Measurements from ENCODE around the gene DNMT3A. TPM values are rescaled to one million over a fixed set of nuclear protein-coding genes. Genes with fewer than 3 reads are reported as not detected.

The DNMT3A gene
- total RNA-seq, 1 experiment from 2014 or later: 12.2 TPM

GRCh38 chr2:25316101-25316500 lies 25.6 kb downstream of the DNMT3A start:
- peaks cover 11% of the 10 kb centered on the region for H3K4me1 ChIP-seq (ENCODE audit: insufficient read depth, low read length)
- no peaks in the 10 kb centered on the region for H3K9me3 ChIP-seq (ENCODE audit: low read length)
- H3K27me3 ChIP-seq (ENCODE audit: low read length): no peaks in the 10 kb centered on the region
- intact Hi-C loops (cut with micrococcal nuclease): no loop called here
- H3K4me2 ChIP-seq (ENCODE audit: low read length): no peak overlapping the region
- H3K79me2 ChIP-seq (ENCODE audit: low read length): no peaks in the 10 kb centered on the region
- ChIA-PET POLR2A (ENCODE audit: unreplicated experiment) (no interaction called here), CTCF (no interaction called here)
- no peaks in the 10 kb centered on the region for H4K20me1 ChIP-seq (ENCODE audit: low read length)
- H3F3A ChIP-seq (ENCODE audit: low read length, unreplicated experiment): no peaks in the 10 kb centered on the region
- ATAC-seq: no peak
- H3K36me3 ChIP-seq (ENCODE audit: low read depth, low read length): no peaks in the 10 kb centered on the region
- BruUV-seq (replicated peaks): no TSS peak
- no peak overlapping the region for H2AFZ ChIP-seq (ENCODE audit: low read length)
- no peak overlapping the region for H3K9ac ChIP-seq (ENCODE audit: low read length)
- H3K9me2 ChIP-seq (replicated peaks; ENCODE audit: low read length): no peaks in the 10 kb centered on the region
- no peak overlapping the region for H3K27ac ChIP-seq (ENCODE audit: low read length)
- no peak for DNase-seq
- TF ChIP-seq, protein P1, sequence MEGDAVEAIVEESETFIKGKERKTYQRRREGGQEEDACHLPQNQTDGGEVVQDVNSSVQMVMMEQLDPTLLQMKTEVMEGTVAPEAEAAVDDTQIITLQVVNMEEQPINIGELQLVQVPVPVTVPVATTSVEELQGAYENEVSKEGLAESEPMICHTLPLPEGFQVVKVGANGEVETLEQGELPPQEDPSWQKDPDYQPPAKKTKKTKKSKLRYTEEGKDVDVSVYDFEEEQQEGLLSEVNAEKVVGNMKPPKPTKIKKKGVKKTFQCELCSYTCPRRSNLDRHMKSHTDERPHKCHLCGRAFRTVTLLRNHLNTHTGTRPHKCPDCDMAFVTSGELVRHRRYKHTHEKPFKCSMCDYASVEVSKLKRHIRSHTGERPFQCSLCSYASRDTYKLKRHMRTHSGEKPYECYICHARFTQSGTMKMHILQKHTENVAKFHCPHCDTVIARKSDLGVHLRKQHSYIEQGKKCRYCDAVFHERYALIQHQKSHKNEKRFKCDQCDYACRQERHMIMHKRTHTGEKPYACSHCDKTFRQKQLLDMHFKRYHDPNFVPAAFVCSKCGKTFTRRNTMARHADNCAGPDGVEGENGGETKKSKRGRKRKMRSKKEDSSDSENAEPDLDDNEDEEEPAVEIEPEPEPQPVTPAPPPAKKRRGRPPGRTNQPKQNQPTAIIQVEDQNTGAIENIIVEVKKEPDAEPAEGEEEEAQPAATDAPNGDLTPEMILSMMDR (conservative IDR thresholded peaks at IDR 0.05; ENCODE audit: low read depth, low read length): no peak
- TF ChIP-seq EZH2 (IDR thresholded peaks at IDR 0.05; ENCODE audit: low read length, unreplicated experiment) (no peak), EZH2phosphoT487 (IDR thresholded peaks at IDR 0.05; ENCODE audit: borderline replicate concordance, low read length) (no peak)
- no peak overlapping the region for H3K4me3 ChIP-seq (ENCODE audit: low read length)

DNA sequence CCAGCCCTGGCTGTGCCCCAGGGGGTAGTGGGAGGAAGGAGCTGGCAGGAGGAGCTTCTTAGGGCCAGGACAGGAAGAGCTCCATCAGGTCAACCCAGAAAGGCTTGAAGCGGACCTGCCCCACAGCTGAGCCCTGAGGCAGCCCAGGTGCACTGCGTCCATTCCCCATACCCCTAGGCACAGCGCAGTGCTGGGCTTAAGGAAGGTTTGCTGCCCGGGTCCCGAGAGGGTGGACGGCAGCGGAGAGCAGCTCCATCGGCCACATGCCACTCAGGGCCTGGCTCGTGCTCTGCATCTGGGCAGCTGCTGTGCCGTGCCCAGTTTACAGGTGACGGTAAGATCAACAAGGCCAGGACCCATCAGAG lies 26.4 kb downstream of the DNMT3A start:
- ChIA-PET CTCF (no interaction called here), POLR2A (ENCODE audit: unreplicated experiment) (no interaction called here)
- Histone ChIP-seq H3K4me2 (ENCODE audit: low read length) (no peak overlapping the region), H3F3A (ENCODE audit: low read length, unreplicated experiment) (no peaks in the 10 kb centered on the region), H2AFZ (ENCODE audit: low read length) (no peak overlapping the region), H3K9me3 (ENCODE audit: low read length) (no peaks in the 10 kb centered on the region), H3K27ac (ENCODE audit: low read length) (no peak overlapping the region), H3K79me2 (ENCODE audit: low read length) (no peaks in the 10 kb centered on the region), H3K9me2 (replicated peaks; ENCODE audit: low read length) (no peaks in the 10 kb centered on the region), H3K36me3 (ENCODE audit: low read depth, low read length) (no peaks in the 10 kb centered on the region), H3K4me1 (ENCODE audit: insufficient read depth, low read length) (peaks cover 18% of the 10 kb centered on the region), H3K9ac (ENCODE audit: low read length) (no peak overlapping the region), H4K20me1 (ENCODE audit: low read length) (no peaks in the 10 kb centered on the region), H3K27me3 (ENCODE audit: low read length) (no peaks in the 10 kb centered on the region), H3K4me3 (ENCODE audit: low read length) (no peak overlapping the region)
- ATAC-seq (no peak), DNase-seq (no peak)
- intact Hi-C loops (cut with micrococcal nuclease): no loop called here
- BruUV-seq (replicated peaks): no TSS peak
- TF ChIP-seq EZH2phosphoT487 (IDR thresholded peaks at IDR 0.05; ENCODE audit: borderline replicate concordance, low read length): no peak
- TF ChIP-seq, protein P1 (conservative IDR thresholded peaks at IDR 0.05; ENCODE audit: low read depth, low read length): no peak
- no peak for TF ChIP-seq EZH2 (IDR thresholded peaks at IDR 0.05; ENCODE audit: low read length, unreplicated experiment)

DNA sequence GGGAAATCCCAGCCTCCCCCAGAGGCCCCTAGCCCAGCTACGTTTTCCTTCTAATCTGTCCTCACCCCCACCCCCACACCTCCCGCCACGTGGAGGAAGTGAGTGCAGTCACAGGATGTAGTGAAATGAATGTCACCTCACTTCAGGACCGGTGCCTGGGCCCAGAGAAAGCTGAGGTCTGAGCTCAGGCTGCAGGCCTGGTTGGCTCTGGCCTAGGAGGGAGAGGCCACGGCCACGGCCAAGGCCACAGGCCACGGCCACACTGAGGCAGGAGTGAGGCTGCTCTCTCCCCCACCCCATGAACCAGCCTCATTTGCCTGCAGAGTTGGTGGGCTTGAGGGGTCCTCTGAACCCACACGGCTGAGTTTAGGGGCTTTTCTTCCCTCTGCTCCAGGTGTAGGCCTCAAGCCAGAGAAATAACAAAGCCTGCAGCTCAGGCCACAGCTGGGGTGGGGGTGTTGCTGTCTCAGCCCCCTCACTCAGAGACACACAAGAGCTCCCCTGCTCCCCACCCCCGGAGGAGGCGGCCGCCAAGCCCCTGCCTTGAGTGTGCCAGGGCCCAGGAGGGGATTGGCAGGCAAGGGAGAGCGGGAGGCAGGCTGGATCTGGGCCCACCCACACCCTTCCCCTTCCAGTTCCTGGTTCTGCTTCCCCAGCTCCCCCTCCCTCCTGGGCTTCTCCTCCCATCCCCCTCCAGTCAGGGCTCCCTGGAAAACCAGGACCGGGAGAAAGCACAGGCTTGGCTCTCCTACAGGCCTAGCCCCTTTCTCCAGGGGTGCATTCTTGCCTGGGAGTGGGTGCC lies 27.0 kb downstream of the DNMT3A start:
- Histone ChIP-seq H3K79me2 (ENCODE audit: low read length) (no peaks in the 10 kb centered on the region), H4K20me1 (ENCODE audit: low read length) (no peaks in the 10 kb centered on the region), H3K27ac (ENCODE audit: low read length) (no peak overlapping the region), H3K4me3 (ENCODE audit: low read length) (no peak overlapping the region), H3K36me3 (ENCODE audit: low read depth, low read length) (no peaks in the 10 kb centered on the region), H2AFZ (ENCODE audit: low read length) (no peak overlapping the region), H3K9me3 (ENCODE audit: low read length) (no peaks in the 10 kb centered on the region), H3K4me2 (ENCODE audit: low read length) (no peak overlapping the region), H3F3A (ENCODE audit: low read length, unreplicated experiment) (no peaks in the 10 kb centered on the region), H3K9me2 (replicated peaks; ENCODE audit: low read length) (no peaks in the 10 kb centered on the region), H3K9ac (ENCODE audit: low read length) (no peak overlapping the region), H3K27me3 (ENCODE audit: low read length) (no peaks in the 10 kb centered on the region), H3K4me1 (ENCODE audit: insufficient read depth, low read length) (peaks cover 20% of the 10 kb centered on the region)
- CTCF ChIA-PET: no interaction called here
- POLR2A ChIA-PET (ENCODE audit: unreplicated experiment): no interaction called here
- DNase-seq (no peak), ATAC-seq (no peak)
- intact Hi-C loops (cut with micrococcal nuclease): no loop called here
- no TSS peak for BruUV-seq (replicated peaks)
- TF ChIP-seq EZH2 (IDR thresholded peaks at IDR 0.05; ENCODE audit: low read length, unreplicated experiment) (no peak), EZH2phosphoT487 (IDR thresholded peaks at IDR 0.05; ENCODE audit: borderline replicate concordance, low read length) (no peak)
- TF ChIP-seq, protein P1 (conservative IDR thresholded peaks at IDR 0.05; ENCODE audit: low read depth, low read length): no peak

All from PC-3 (cell line).